ENCODE data around the gene JAZF1. TPM values are rescaled to one million over a fixed set of nuclear protein-coding genes. Genes with fewer than 3 reads are reported as not detected.

Gene JAZF1
- total and polyA plus RNA-seq, 9 of the 15 experiments (the other 6 are each of a cell fraction or from before 2014, with no cell fraction given) = 0.04 to 0.64 (median 0.11) TPM; not detected in 3

DNA sequence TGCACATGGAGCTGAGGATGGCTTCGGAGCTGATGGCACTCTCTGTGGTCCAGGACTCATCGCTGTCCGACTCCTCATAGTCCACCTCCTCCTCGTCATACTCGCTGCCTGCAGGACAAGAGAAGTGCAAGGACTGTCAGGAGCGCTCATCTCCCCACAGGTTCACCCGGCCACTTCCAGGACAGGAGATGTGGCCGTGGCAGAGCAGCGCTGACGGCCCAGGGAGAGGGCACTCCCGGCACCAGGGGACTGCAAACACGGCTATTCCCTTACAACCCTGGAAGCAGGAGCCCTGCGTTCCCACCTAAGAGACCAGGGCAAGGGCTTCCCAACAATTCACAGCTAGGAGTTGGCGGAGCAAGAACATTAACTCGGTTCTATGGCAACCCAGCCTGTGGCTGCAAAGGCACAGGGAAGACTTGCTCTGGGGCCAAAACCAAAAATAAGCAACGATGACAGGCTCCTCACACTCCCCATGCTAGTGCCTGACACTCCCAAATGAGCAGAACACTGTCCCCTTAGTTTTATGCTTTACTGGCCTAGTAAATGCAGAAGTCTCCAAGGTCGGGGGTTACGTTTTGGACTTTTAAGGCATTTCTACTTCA is 339.7 kb downstream of the JAZF1 start:
- Histone ChIP-seq H3K4me1 (replicated peaks in 1 of 2; ENCODE audit: control insufficient read depth in 2 of 2, insufficient read depth in 2 of 2, low read length in 2 of 2) (no peaks in the 10 kb centered on the region), H3K27me3 (ENCODE audit: control insufficient read depth in 2 of 2, insufficient read depth in 2 of 2, low read length in 2 of 2) (peaks cover 52 to 75% of the 10 kb centered on the region in 2 experiments), H3K4me3 (no peak overlapping the region), H3K27ac (ENCODE audit: extremely low read depth, low read depth, low read length) (no peak overlapping the region), H3K36me3 (ENCODE audit: control insufficient read depth, insufficient read depth, low read length) (no peaks in the 10 kb centered on the region), H3K79me2 (ENCODE audit: control insufficient read depth, insufficient read depth, low read length) (no peaks in the 10 kb centered on the region), H3K4me2 (ENCODE audit: insufficient read depth, low read length) (no peak overlapping the region), H3K9ac (ENCODE audit: insufficient read depth in 1 of 2, low read depth in 2 of 2, low read length in 2 of 2) (no peak overlapping the region), H4K20me1 (replicated peaks; ENCODE audit: control insufficient read depth, insufficient read depth, low read length) (no peaks in the 10 kb centered on the region), H3K9me1 (ENCODE audit: control insufficient read depth, insufficient read depth, low read length) (no peaks in the 10 kb centered on the region), H2AFZ (ENCODE audit: low read depth, low read length) (no peak overlapping the region), H3K9me3 (replicated peaks; ENCODE audit: control insufficient read depth, insufficient read depth, low read depth, low read length) (no peaks in the 10 kb centered on the region)
- intact Hi-C loops (cut with micrococcal nuclease) (no loop called here), in situ Hi-C loops (cut with MboI) (no loop called here)
- no peak for FAIRE-seq
- TF ChIP-seq, protein P1, sequence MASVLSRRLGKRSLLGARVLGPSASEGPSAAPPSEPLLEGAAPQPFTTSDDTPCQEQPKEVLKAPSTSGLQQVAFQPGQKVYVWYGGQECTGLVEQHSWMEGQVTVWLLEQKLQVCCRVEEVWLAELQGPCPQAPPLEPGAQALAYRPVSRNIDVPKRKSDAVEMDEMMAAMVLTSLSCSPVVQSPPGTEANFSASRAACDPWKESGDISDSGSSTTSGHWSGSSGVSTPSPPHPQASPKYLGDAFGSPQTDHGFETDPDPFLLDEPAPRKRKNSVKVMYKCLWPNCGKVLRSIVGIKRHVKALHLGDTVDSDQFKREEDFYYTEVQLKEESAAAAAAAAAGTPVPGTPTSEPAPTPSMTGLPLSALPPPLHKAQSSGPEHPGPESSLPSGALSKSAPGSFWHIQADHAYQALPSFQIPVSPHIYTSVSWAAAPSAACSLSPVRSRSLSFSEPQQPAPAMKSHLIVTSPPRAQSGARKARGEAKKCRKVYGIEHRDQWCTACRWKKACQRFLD (CRISPR knock-in tag; IDR thresholded peaks at IDR 0.05) = no peak
- TF ChIP-seq TAF9B (IDR thresholded peaks at IDR 0.05; ENCODE audit: partially characterized antibody) = no peak
- TF ChIP-seq RAD51 (IDR thresholded peaks at IDR 0.05; ENCODE audit: borderline replicate concordance, low read depth) = no peak
- DNase-seq (ENCODE audit: extremely low read depth in 1 of 4, low spot score in 3 of 4) = no peak
- no TSS peak for BruUV-seq (replicated peaks)
- 6% methylated on average over 18 of the region's 18 CpGs for WGBS (ENCODE audit: insufficient coverage, low coverage, missing lambda C conversion rate)
- no peak for ATAC-seq
- CTCF ChIA-PET (ENCODE audit: low intra/inter-chr PET ratio) = no interaction called here
- POLR2A ChIA-PET = interaction anchor here (0.8 to 1.0 kb wide), 2 partner anchors 21 to 184 kb away, joined by 4 read pairs; no protein-coding TSS in a partner anchor

DNA sequence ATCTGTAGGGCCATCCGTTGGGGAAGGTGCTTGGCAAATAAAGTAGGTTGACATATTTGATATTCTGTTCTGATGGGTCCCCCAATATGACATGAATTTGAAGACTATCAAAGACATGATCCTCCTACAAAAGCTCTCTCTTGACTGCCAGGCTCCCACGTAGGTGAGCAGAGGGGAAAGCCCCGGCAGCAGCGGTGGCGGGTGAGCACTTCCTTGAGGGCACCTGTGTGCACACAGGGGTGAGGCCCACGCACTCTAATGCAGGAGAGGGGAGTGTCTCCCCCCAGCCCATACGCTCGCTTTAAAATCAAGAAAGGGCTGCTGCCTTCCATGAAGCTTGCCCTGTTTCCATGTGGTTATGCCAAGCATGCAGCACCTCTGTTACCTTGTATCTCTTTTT is 340.3 kb downstream of the JAZF1 start:
- 1% methylated on average over 8 of the region's 8 CpGs for WGBS (ENCODE audit: insufficient coverage, low coverage, missing lambda C conversion rate)
- CTCF ChIA-PET (ENCODE audit: low intra/inter-chr PET ratio) = no interaction called here
- POLR2A ChIA-PET = interaction anchor here (0.8 to 1.2 kb wide), 3 partner anchors 17 to 185 kb away, joined by 3 to 4 read pairs (median 4); no protein-coding TSS in a partner anchor
- no peak overlapping the region for H3K4me3 ChIP-seq
- no peak overlapping the region for H2AFZ ChIP-seq (ENCODE audit: low read depth, low read length)
- H4K20me1 ChIP-seq (replicated peaks; ENCODE audit: control insufficient read depth, insufficient read depth, low read length) = no peaks in the 10 kb centered on the region
- in situ Hi-C loops (cut with MboI) = no loop called here
- peaks cover 52 to 70% of the 10 kb centered on the region in 2 experiments for H3K27me3 ChIP-seq (ENCODE audit: control insufficient read depth in 2 of 2, insufficient read depth in 2 of 2, low read length in 2 of 2)
- H3K4me1 ChIP-seq (replicated peaks in 1 of 2; ENCODE audit: control insufficient read depth in 2 of 2, insufficient read depth in 2 of 2, low read length in 2 of 2) = no peaks in the 10 kb centered on the region
- BruUV-seq (replicated peaks) = no TSS peak
- no peak overlapping the region for H3K27ac ChIP-seq (ENCODE audit: extremely low read depth, low read depth, low read length)
- DNase-seq (ENCODE audit: extremely low read depth in 1 of 4, low spot score in 3 of 4) = no peak
- intact Hi-C loops (cut with micrococcal nuclease) = no loop called here
- H3K4me2 ChIP-seq (ENCODE audit: insufficient read depth, low read length) = no peak overlapping the region
- FAIRE-seq = no peak
- ATAC-seq = no peak
- H3K9me1 ChIP-seq (ENCODE audit: control insufficient read depth, insufficient read depth, low read length) = no peaks in the 10 kb centered on the region
- H3K79me2 ChIP-seq (ENCODE audit: control insufficient read depth, insufficient read depth, low read length) = no peaks in the 10 kb centered on the region
- H3K9me3 ChIP-seq (replicated peaks; ENCODE audit: control insufficient read depth, insufficient read depth, low read depth, low read length) = no peaks in the 10 kb centered on the region
- no peaks in the 10 kb centered on the region for H3K36me3 ChIP-seq (ENCODE audit: control insufficient read depth, insufficient read depth, low read length)
- no peak overlapping the region for H3K9ac ChIP-seq (ENCODE audit: insufficient read depth in 1 of 2, low read depth in 2 of 2, low read length in 2 of 2)
- TF ChIP-seq NFE2 (IDR thresholded peaks at IDR 0.05; ENCODE audit: low read depth) = no peak
- no peak for TF ChIP-seq ZNF133 (CRISPR knock-in tag; IDR thresholded peaks at IDR 0.05)
- TF ChIP-seq MTA1 (IDR thresholded peaks at IDR 0.05; ENCODE audit: borderline replicate concordance) = no peak
- TF ChIP-seq, protein P2, sequence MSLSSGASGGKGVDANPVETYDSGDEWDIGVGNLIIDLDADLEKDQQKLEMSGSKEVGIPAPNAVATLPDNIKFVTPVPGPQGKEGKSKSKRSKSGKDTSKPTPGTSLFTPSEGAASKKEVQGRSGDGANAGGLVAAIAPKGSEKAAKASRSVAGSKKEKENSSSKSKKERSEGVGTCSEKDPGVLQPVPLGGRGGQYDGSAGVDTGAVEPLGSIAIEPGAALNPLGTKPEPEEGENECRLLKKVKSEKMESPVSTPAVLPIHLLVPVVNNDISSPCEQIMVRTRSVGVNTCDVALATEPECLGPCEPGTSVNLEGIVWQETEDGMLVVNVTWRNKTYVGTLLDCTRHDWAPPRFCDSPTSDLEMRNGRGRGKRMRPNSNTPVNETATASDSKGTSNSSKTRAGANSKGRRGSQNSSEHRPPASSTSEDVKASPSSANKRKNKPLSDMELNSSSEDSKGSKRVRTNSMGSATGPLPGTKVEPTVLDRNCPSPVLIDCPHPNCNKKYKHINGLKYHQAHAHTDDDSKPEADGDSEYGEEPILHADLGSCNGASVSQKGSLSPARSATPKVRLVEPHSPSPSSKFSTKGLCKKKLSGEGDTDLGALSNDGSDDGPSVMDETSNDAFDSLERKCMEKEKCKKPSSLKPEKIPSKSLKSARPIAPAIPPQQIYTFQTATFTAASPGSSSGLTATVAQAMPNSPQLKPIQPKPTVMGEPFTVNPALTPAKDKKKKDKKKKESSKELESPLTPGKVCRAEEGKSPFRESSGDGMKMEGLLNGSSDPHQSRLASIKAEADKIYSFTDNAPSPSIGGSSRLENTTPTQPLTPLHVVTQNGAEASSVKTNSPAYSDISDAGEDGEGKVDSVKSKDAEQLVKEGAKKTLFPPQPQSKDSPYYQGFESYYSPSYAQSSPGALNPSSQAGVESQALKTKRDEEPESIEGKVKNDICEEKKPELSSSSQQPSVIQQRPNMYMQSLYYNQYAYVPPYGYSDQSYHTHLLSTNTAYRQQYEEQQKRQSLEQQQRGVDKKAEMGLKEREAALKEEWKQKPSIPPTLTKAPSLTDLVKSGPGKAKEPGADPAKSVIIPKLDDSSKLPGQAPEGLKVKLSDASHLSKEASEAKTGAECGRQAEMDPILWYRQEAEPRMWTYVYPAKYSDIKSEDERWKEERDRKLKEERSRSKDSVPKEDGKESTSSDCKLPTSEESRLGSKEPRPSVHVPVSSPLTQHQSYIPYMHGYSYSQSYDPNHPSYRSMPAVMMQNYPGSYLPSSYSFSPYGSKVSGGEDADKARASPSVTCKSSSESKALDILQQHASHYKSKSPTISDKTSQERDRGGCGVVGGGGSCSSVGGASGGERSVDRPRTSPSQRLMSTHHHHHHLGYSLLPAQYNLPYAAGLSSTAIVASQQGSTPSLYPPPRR (CRISPR knock-in tag; IDR thresholded peaks at IDR 0.05; ENCODE audit: borderline replicate concordance) = no peak
- TF ChIP-seq, protein P3, sequence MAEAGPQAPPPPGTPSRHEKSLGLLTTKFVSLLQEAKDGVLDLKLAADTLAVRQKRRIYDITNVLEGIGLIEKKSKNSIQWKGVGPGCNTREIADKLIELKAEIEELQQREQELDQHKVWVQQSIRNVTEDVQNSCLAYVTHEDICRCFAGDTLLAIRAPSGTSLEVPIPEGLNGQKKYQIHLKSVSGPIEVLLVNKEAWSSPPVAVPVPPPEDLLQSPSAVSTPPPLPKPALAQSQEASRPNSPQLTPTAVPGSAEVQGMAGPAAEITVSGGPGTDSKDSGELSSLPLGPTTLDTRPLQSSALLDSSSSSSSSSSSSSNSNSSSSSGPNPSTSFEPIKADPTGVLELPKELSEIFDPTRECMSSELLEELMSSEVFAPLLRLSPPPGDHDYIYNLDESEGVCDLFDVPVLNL (CRISPR knock-in tag; IDR thresholded peaks at IDR 0.05; ENCODE audit: low read depth) = no peak

All from K562 (cell line).